ENCODE measurements around the gene PRR14. TPM values are rescaled to one million over a fixed set of nuclear protein-coding genes. Genes with fewer than 3 reads are reported as not detected.

PRR14 gene
- total RNA-seq, 1 donor = 8.0 TPM

DNA sequence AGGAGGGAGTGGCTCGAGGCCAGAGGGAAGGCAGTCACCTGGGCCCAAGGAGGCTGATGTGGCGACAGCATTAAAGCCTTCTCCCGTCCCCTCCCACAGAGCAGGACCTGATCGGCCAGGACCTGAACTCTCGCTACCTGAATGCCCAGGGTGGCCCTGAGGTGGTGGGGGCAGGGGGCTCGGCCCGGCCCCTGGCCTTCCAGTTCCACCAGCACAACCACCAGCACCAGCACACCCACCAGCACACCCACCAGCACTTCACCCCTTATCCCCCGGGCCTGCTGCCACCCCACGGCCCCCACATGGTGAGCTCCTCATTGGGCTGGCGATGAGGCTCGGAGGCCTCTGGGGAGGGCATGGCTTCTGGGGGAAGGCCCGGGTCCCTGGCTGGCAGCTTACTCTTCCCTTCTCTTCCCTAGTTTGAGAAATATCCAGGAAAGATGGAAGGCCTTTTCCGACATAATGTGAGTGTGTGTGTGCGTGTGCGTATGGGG is 13.9 kb downstream of the PRR14 start:
- peaks cover 81% of the 10 kb centered on the region for H3K36me3 ChIP-seq (ENCODE audit: insufficient read depth, low read length)
- H3K4me3 ChIP-seq (ENCODE audit: insufficient read depth, low read length) = no peak overlapping the region
- DNase-seq (ENCODE audit: insufficient read length, low spot score, missing footprints) = peak; percentile 58
- H2AFZ ChIP-seq (ENCODE audit: low read length) = no peak overlapping the region
- H4K20me1 ChIP-seq (ENCODE audit: insufficient read depth, low read length) = peaks cover 73% of the 10 kb centered on the region
- no peaks in the 10 kb centered on the region for H3K9me3 ChIP-seq (ENCODE audit: low read depth, low read length)
- H3K4me1 ChIP-seq (ENCODE audit: insufficient read depth, low read length) = peaks cover 23% of the 10 kb centered on the region
- no peaks in the 10 kb centered on the region for H3K27me3 ChIP-seq (ENCODE audit: insufficient read depth, low read length)
- no peak overlapping the region for H3K27ac ChIP-seq (ENCODE audit: low read depth, low read length)
- peaks cover 81% of the 10 kb centered on the region for H3K79me2 ChIP-seq (ENCODE audit: insufficient read depth, low read length)
- TF ChIP-seq, protein P1, sequence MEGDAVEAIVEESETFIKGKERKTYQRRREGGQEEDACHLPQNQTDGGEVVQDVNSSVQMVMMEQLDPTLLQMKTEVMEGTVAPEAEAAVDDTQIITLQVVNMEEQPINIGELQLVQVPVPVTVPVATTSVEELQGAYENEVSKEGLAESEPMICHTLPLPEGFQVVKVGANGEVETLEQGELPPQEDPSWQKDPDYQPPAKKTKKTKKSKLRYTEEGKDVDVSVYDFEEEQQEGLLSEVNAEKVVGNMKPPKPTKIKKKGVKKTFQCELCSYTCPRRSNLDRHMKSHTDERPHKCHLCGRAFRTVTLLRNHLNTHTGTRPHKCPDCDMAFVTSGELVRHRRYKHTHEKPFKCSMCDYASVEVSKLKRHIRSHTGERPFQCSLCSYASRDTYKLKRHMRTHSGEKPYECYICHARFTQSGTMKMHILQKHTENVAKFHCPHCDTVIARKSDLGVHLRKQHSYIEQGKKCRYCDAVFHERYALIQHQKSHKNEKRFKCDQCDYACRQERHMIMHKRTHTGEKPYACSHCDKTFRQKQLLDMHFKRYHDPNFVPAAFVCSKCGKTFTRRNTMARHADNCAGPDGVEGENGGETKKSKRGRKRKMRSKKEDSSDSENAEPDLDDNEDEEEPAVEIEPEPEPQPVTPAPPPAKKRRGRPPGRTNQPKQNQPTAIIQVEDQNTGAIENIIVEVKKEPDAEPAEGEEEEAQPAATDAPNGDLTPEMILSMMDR (IDR thresholded peaks at IDR 0.05; ENCODE audit: extremely low read depth, low read depth, low read length) = no peak
- H3K4me2 ChIP-seq (ENCODE audit: insufficient read depth, low read length) = no peak overlapping the region

DNA sequence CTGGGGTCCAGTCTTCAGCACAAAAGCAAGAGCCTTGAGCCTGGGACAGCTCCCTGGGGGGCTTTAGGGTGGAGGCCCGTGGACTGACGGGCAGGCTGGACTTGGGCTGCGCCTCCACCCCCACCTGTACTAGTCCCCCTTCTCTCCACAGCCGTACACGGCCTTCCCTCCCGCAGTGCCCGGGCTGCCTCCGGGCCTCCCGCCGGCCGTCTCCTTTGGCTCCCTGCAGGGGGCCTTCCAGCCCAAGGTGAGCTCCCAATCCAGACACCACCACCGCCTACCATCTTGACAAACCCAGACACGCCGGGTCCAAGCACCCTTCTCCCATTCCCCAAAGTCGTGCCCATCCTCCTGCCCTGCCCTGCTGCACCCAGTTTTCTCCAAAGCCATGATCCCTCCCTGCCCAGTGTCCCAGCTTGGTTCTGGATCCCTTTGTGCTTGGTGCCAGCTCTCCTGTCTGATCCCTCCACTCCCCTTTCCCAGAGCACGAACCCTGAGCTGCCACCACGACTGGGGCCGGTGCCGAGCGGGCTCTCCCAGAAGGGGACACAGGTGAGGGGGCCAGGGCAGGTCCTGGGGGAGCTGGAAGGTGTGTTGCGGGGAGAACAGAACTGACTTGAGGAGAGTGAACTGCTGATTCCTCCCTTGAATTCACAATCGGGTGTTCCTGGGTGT is 14.5 kb downstream of the PRR14 start:
- Histone ChIP-seq H4K20me1 (ENCODE audit: insufficient read depth, low read length) (peaks cover 71% of the 10 kb centered on the region), H3K27me3 (ENCODE audit: insufficient read depth, low read length) (no peaks in the 10 kb centered on the region), H3K79me2 (ENCODE audit: insufficient read depth, low read length) (peaks cover 74% of the 10 kb centered on the region), H3K36me3 (ENCODE audit: insufficient read depth, low read length) (peaks cover 87% of the 10 kb centered on the region), H3K4me1 (ENCODE audit: insufficient read depth, low read length) (peaks cover 21% of the 10 kb centered on the region), H2AFZ (ENCODE audit: low read length) (no peak overlapping the region), H3K4me3 (ENCODE audit: insufficient read depth, low read length) (no peak overlapping the region), H3K27ac (ENCODE audit: low read depth, low read length) (peak overlapping the region; percentile 51), H3K4me2 (ENCODE audit: insufficient read depth, low read length) (no peak overlapping the region), H3K9me3 (ENCODE audit: low read depth, low read length) (no peaks in the 10 kb centered on the region)
- TF ChIP-seq, protein P1 (IDR thresholded peaks at IDR 0.05; ENCODE audit: extremely low read depth, low read depth, low read length) = no peak
- peak; percentile 86 for DNase-seq (ENCODE audit: insufficient read length, low spot score, missing footprints)

DNA sequence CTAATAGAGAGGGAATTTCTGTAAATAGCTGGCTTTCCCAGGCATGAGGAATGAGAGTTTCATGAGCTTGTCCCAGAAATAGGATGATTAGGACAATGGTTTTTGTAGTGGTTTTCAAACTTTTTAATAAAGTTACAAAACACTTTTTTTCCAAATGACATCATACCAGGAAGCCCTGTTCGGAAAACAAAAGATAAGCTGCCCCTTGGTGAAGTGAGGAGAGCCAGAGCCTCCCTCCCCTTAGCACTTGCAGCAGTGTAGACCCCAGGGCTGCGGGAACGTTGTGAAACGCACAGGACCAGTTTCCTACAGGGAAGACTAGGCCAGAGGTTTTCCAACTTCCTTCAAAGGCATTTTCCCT is 15.1 kb downstream of the PRR14 start:
- H4K20me1 ChIP-seq (ENCODE audit: insufficient read depth, low read length) = peaks cover 66% of the 10 kb centered on the region
- DNase-seq (ENCODE audit: insufficient read length, low spot score, missing footprints) = no peak
- peaks cover 90% of the 10 kb centered on the region for H3K36me3 ChIP-seq (ENCODE audit: insufficient read depth, low read length)
- H3K27me3 ChIP-seq (ENCODE audit: insufficient read depth, low read length) = no peaks in the 10 kb centered on the region
- H3K4me1 ChIP-seq (ENCODE audit: insufficient read depth, low read length) = peaks cover 15% of the 10 kb centered on the region
- no peaks in the 10 kb centered on the region for H3K9me3 ChIP-seq (ENCODE audit: low read depth, low read length)
- no peak overlapping the region for H2AFZ ChIP-seq (ENCODE audit: low read length)
- TF ChIP-seq, protein P1 (IDR thresholded peaks at IDR 0.05; ENCODE audit: extremely low read depth, low read depth, low read length) = no peak
- H3K27ac ChIP-seq (ENCODE audit: low read depth, low read length) = peak overlapping the region; percentile 51
- H3K4me2 ChIP-seq (ENCODE audit: insufficient read depth, low read length) = no peak overlapping the region
- H3K79me2 ChIP-seq (ENCODE audit: insufficient read depth, low read length) = peaks cover 69% of the 10 kb centered on the region
- H3K4me3 ChIP-seq (ENCODE audit: insufficient read depth, low read length) = no peak overlapping the region

DNA sequence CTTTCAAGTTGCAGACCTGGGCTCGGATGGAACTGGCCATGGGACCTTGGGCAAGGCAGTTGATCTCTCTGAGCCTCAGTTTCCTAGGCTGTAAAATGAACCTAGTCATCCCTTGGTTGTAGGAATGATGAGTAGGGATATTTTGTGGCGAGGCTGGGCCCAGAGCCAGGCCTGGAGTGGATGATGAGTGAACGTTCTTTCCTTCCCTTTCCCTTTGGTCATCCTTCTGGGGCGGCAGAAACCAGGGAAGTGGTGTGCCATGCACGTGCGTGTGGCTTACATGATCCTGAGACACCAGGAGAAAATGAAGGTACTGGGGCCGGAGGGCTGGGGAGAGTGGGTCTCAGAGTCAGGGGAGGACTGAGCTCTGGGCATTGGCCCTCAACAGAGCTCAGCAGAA is 15.9 kb downstream of the PRR14 start:
- TF ChIP-seq, protein P1 (IDR thresholded peaks at IDR 0.05; ENCODE audit: extremely low read depth, low read depth, low read length) = no peak
- Histone ChIP-seq H3K4me3 (ENCODE audit: insufficient read depth, low read length) (no peak overlapping the region), H3K9me3 (ENCODE audit: low read depth, low read length) (no peaks in the 10 kb centered on the region), H3K4me1 (ENCODE audit: insufficient read depth, low read length) (peaks cover 7% of the 10 kb centered on the region), H3K36me3 (ENCODE audit: insufficient read depth, low read length) (peaks cover 83% of the 10 kb centered on the region), H3K27ac (ENCODE audit: low read depth, low read length) (peak overlapping the region; percentile 51), H3K4me2 (ENCODE audit: insufficient read depth, low read length) (no peak overlapping the region), H3K27me3 (ENCODE audit: insufficient read depth, low read length) (no peaks in the 10 kb centered on the region), H3K79me2 (ENCODE audit: insufficient read depth, low read length) (peaks cover 60% of the 10 kb centered on the region), H2AFZ (ENCODE audit: low read length) (no peak overlapping the region), H4K20me1 (ENCODE audit: insufficient read depth, low read length) (peaks cover 57% of the 10 kb centered on the region)
- peak; percentile 96 for DNase-seq (ENCODE audit: insufficient read length, low spot score, missing footprints)
